ENCODE measurements around the gene PFN4.
"Not testable (repeated sequence)": the region's sequence is repeated elsewhere in the genome, so short reads cannot be mapped to it uniquely, and the experiment has no call there.

The PFN4 gene

DNA sequence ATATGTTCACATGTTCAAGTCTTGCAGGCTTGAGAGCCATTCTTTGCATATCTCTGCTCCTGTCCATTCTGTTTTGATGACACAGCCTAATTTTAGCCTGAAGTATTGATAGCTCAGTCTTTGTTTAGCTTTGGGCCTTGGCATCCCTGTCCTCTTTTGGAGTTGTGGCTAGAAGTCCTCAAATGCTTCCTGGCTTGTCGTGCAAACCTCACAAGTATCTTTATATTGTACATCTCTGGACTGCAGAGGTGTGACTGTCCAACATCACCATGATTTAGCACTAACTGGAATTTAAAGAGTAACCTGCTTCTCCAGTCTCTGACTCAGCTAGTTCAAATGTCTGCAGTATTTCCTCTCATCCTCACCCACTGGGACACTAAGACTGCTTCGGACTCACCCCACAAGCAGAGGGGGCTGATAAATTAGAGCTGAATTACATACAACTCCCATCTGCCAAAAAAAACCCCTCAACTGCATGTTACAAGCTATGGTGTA is 11.7 kb downstream of the PFN4 start:
- no peak for TF ChIP-seq CTCF (IDR thresholded peaks at IDR 0.05; ENCODE audit: unreplicated experiment in 3 of 3)
- Mint-ChIP-seq H3K4me3 (no peak overlapping the region), H3K27me3 (ENCODE audit: low read depth) (no peaks in the 10 kb centered on the region), H3K4me1 (peaks cover 16% of the 10 kb centered on the region), H3K9me3 (peaks cover 37% of the 10 kb centered on the region), H3K36me3 (ENCODE audit: low read depth) (peaks cover 37% of the 10 kb centered on the region), H3K27ac (peak overlapping the region; percentile 17 to 75 (median 71))

- H3K9me3 Mint-ChIP-seq = peaks cover 41% of the 10 kb centered on the region
- peak overlapping the region in 2 of 3 experiments; percentile 30 to 71 for H3K27ac Mint-ChIP-seq
- H3K4me1 Mint-ChIP-seq = peaks cover 16% of the 10 kb centered on the region
- H3K27me3 Mint-ChIP-seq (ENCODE audit: low read depth) = no peaks in the 10 kb centered on the region
- no peak for TF ChIP-seq CTCF (IDR thresholded peaks at IDR 0.05; ENCODE audit: unreplicated experiment in 3 of 3)
- H3K4me3 Mint-ChIP-seq = no peak overlapping the region
- H3K36me3 Mint-ChIP-seq (ENCODE audit: low read depth) = peaks cover 36% of the 10 kb centered on the region
Measured at GRCh38 chr2:24110660-24111303, 12.4 kb downstream of the PFN4 start.

- Mint-ChIP-seq H3K4me1 (peaks cover 16% of the 10 kb centered on the region), H3K9me3 (peaks cover 44% of the 10 kb centered on the region), H3K36me3 (ENCODE audit: low read depth) (peaks cover 37% of the 10 kb centered on the region)
- not testable (repeated sequence) for H3K27ac Mint-ChIP-seq; H3K27me3 Mint-ChIP-seq (ENCODE audit: low read depth); H3K4me3 Mint-ChIP-seq
Measured at GRCh38 chr2:24109431-24109830, 13.7 kb downstream of the PFN4 start.

- H3K36me3 Mint-ChIP-seq (ENCODE audit: low read depth) = peaks cover 36% of the 10 kb centered on the region
- no peaks in the 10 kb centered on the region for H3K27me3 Mint-ChIP-seq (ENCODE audit: low read depth)
- no peak overlapping the region for H3K27ac Mint-ChIP-seq
- no peak for TF ChIP-seq CTCF (IDR thresholded peaks at IDR 0.05; ENCODE audit: unreplicated experiment in 3 of 3)
- H3K9me3 Mint-ChIP-seq = peaks cover 44% of the 10 kb centered on the region
- H3K4me3 Mint-ChIP-seq = no peak overlapping the region
- H3K4me1 Mint-ChIP-seq = peaks cover 10% of the 10 kb centered on the region
Measured at GRCh38 chr2:24107336-24107735, 15.8 kb downstream of the PFN4 start.

DNA sequence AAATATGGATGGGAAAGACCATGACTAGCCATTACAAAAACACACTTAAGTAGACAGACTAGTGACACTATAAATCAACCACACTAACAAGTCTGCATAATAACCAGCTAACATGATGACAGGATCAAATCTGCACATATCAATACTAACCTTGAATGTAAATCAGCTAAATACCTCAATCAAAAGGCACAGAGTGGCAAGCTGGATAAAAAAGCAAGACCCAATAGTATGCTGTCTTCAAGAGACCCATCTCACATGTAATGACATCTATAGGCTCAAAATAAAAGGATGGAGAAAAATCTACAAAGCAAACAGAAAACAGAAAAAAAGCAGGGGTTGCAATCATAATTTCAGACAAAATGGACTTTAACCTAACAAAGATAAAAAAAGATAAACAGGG is 16.3 kb downstream of the PFN4 start:
- Mint-ChIP-seq H3K27ac (no peak overlapping the region), H3K9me3 (peaks cover 44% of the 10 kb centered on the region), H3K4me3 (no peak overlapping the region), H3K27me3 (ENCODE audit: low read depth) (no peaks in the 10 kb centered on the region), H3K4me1 (peaks cover 9% of the 10 kb centered on the region), H3K36me3 (ENCODE audit: low read depth) (peaks cover 40% of the 10 kb centered on the region)
- TF ChIP-seq CTCF (IDR thresholded peaks at IDR 0.05; ENCODE audit: unreplicated experiment in 3 of 3) = no peak

- Mint-ChIP-seq H3K27ac (no peak overlapping the region), H3K36me3 (ENCODE audit: low read depth) (peaks cover 40% of the 10 kb centered on the region), H3K4me1 (no peaks in the 10 kb centered on the region), H3K4me3 (no peak overlapping the region), H3K9me3 (peaks cover 41% of the 10 kb centered on the region), H3K27me3 (ENCODE audit: low read depth) (no peaks in the 10 kb centered on the region)
- no peak for TF ChIP-seq CTCF (IDR thresholded peaks at IDR 0.05; ENCODE audit: unreplicated experiment in 3 of 3)
Measured at GRCh38 chr2:24105816-24106215, 17.3 kb downstream of the PFN4 start.

Measured in nephron (organoid).